ENCODE results near the gene PDIA6.
A peak's percentile ranks its signal among the peaks of the same experiment; 100 is the strongest.

PDIA6 gene

GRCh38 chr2:10812362-10813162, at the start of gene PDIA6:
Gene PDIA6 (minus strand): TSS chr2:10812785. CDS start chr2:10812696, 89 bp downstream.
- DNase-seq (ENCODE audit: low spot score) = peak; percentile 98
- TF ChIP-seq CTCF (IDR thresholded peaks at IDR 0.05) = no peak
- Histone ChIP-seq H3K4me3 (peak within 1 kb of the TSS; percentile 98), H3K27ac (peak within 1 kb of the TSS; percentile 91 to 95)

- TF ChIP-seq CTCF (IDR thresholded peaks at IDR 0.05) = no peak
- no peak overlapping the region for H3K4me3 ChIP-seq
- H3K27ac ChIP-seq = no peak overlapping the region
- DNase-seq (ENCODE audit: low spot score) = no peak
These were observed 49.7 kb upstream of the PDIA6 start for GRCh38 chr2:10862330-10862729.

GRCh38 chr2:10861765-10862164, 49.2 kb upstream of the PDIA6 start:
- TF ChIP-seq CTCF (IDR thresholded peaks at IDR 0.05) = no peak
- H3K4me3 ChIP-seq = no peak overlapping the region

GRCh38 chr2:10860814-10861325, 48.3 kb upstream of the PDIA6 start:
- Histone ChIP-seq H3K4me3 (no peak overlapping the region), H3K27ac (no peak overlapping the region)
- no peak for TF ChIP-seq CTCF (IDR thresholded peaks at IDR 0.05)
- no peak for DNase-seq (ENCODE audit: low spot score)

More at GRCh38 chr2:10861765-10862164, 49.2 kb upstream of the PDIA6 start:
- no peak overlapping the region for H3K27ac ChIP-seq
- no peak for DNase-seq (ENCODE audit: low spot score)

- H3K27ac ChIP-seq = no peak overlapping the region
- no peak for DNase-seq (ENCODE audit: low spot score)
- H3K4me3 ChIP-seq = no peak overlapping the region
- TF ChIP-seq CTCF (IDR thresholded peaks at IDR 0.05) = no peak
These were observed 47.7 kb upstream of the PDIA6 start for GRCh38 chr2:10860081-10860813.

- Histone ChIP-seq H3K4me3 (no peak overlapping the region), H3K27ac (no peak overlapping the region)
- no peak for DNase-seq (ENCODE audit: low spot score)
- TF ChIP-seq CTCF (IDR thresholded peaks at IDR 0.05) = no peak
These were observed 46.7 kb upstream of the PDIA6 start for GRCh38 chr2:10859278-10859677.

Data from coronary artery (tissue), 2 donors.